GM13977 (cell line): ENCODE data around the gene CABLES1.
"Not testable (repeated sequence)": the region's sequence is repeated elsewhere in the genome, so short reads cannot be mapped to it uniquely, and the experiment has no call there.

ENCODE experiments used
- DNase-seq: peaks from one replicate; pipeline ENCODE4 v3.0.0; 2012; ENCODE audit warnings: low spot score
- CTCF ChIP-seq: IDR thresholded peaks from 2 replicates; pipeline ENCODE4 v1.5.1; 2012; ENCODE audit warnings: mild to moderate bottlenecking, control low read depth; ENCODE audit not compliant: insufficient read depth; ENCODE audit errors: extremely low read depth, missing control alignments
- in situ Hi-C: fragments of 300-500 bp; cut with MboI; formaldehyde crosslinking; loops from one replicate; pipeline ENCODE4 v1.12.0; 2022; ENCODE audit warnings: low sequenced_read_pairs, low pct_unique_long_range_greater_than_20kb, mixed read lengths, inconsistent platforms; ENCODE audit not compliant: unreplicated experiment

CABLES1 gene

GRCh38 chr18:23134780-23135549 lies at the start of gene CABLES1:
Gene CABLES1, plus strand, starts transcription at chr18:23135485. Its CDS starts 278 bp downstream, at chr18:23135763.
- TF ChIP-seq CTCF, result no peak
- DNase-seq, result peak; percentile 74
- in situ Hi-C loops, result loop anchor here (10.0 kb wide), 2 partner anchors 120 to 220 kb away; no protein-coding TSS in a partner anchor

GRCh38 chr18:23087352-23087751 lies 47.9 kb upstream of the CABLES1 start:
- no peak for DNase-seq
- in situ Hi-C loops, result no loop called here
- no peak for TF ChIP-seq CTCF

GRCh38 chr18:23088310-23088709 lies 47.0 kb upstream of the CABLES1 start:
- DNase-seq, result no peak
- TF ChIP-seq CTCF, result no peak
- in situ Hi-C loops, result no loop called here

- peak; percentile 39 for DNase-seq
- in situ Hi-C loops, result not testable (repeated sequence)
Observed at GRCh38 chr18:23091017-23091993, 44.0 kb upstream of the CABLES1 start.

DNA sequence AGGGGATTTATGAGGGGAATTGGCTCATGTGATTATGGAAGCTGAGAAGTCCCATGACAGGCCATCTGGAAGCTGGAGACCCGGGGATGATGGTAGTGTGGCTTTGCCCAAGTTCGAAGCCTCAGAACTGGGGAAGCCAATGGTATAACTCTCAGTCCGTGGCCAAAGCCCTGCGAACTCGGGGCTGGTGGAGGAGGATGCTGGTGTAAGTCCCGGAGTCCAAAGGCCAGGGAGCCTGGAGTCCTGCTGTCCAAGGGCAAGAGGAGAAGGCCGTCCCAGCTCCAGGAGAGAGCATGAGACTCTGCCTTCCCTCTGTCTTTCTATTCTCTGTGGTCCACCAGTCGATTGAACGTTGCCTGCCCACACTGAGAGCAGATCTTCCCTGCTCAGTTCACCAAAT lies 43.2 kb upstream of the CABLES1 start:
- no peak for TF ChIP-seq CTCF
- DNase-seq, result no peak
- in situ Hi-C loops, result no loop called here

- in situ Hi-C loops, result not testable (repeated sequence)
Observed at GRCh38 chr18:23093130-23093529, 42.2 kb upstream of the CABLES1 start.

GRCh38 chr18:23093772-23094171 lies 41.5 kb upstream of the CABLES1 start:
- TF ChIP-seq CTCF, result no peak
- DNase-seq, result no peak
- in situ Hi-C loops, result no loop called here

More at GRCh38 chr18:23093130-23093529, 42.2 kb upstream of the CABLES1 start:
- not testable (repeated sequence) for DNase-seq
